Stomach (tissue), 4 donors: Measurements from ENCODE around the gene GOLGA6L2.

Experiments
- EP300 ChIP-seq: sonication (generic); formaldehyde crosslinking; IDR thresholded peaks from one replicate; pipeline ENCODE4 v1.6.1; 2017; ENCODE audit warnings: antibody characterized with exemption
- POLR2A ChIP-seq, 4 donors: fragments of 450-650 bp; IDR thresholded peaks; one replicate each; pipeline ENCODE4 v1.6.1; 2016; ENCODE audit warnings: antibody characterized with exemption in 4 of 4, control low read depth in 2 of 4, mild to moderate bottlenecking in 1 of 4, moderate library complexity in 1 of 4
- POLR2AphosphoS5 ChIP-seq, 3 donors: sonication (generic); formaldehyde crosslinking; IDR thresholded peaks; one replicate each; pipeline ENCODE4 v1.6.1; 2016; ENCODE audit warnings: antibody characterized with exemption in 3 of 3
- TF ChIP-seq, protein P1 (sequence below), 7 experiments: fragments of 450-650 bp in 4 of 7; fragments of 200-600 bp in 3 of 7; sonication (generic) in 3 of 7; IDR thresholded peaks; one replicate each; pipeline ENCODE4 v1.5.1; 2016 to 2019; ENCODE audit warnings: antibody characterized with exemption in 7 of 7, control low read depth in 2 of 7, mild to moderate bottlenecking in 1 of 7

DNA sequence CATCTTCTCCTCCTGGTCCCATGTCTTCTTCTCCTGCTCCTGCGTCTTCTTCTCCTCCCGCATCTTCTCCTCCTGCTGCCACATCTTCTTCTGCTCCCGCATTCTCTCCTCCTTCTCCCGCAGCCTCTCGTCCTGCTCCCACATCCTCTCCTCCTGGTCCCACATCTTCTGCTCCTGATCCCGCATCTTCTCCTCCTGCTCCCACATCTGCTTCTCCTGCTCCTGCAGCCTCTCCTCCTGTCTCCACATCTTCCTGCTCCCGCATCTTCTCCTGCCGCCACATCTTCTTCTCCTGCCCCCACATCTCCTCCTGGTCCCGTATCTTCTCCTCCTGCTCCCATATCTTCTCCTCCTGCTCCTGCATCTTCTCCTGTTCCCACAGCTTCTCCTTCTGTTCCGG, 6.4 kb downstream of the GOLGA6L2 start:
- TF ChIP-seq, protein P1, sequence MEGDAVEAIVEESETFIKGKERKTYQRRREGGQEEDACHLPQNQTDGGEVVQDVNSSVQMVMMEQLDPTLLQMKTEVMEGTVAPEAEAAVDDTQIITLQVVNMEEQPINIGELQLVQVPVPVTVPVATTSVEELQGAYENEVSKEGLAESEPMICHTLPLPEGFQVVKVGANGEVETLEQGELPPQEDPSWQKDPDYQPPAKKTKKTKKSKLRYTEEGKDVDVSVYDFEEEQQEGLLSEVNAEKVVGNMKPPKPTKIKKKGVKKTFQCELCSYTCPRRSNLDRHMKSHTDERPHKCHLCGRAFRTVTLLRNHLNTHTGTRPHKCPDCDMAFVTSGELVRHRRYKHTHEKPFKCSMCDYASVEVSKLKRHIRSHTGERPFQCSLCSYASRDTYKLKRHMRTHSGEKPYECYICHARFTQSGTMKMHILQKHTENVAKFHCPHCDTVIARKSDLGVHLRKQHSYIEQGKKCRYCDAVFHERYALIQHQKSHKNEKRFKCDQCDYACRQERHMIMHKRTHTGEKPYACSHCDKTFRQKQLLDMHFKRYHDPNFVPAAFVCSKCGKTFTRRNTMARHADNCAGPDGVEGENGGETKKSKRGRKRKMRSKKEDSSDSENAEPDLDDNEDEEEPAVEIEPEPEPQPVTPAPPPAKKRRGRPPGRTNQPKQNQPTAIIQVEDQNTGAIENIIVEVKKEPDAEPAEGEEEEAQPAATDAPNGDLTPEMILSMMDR (IDR thresholded peaks at IDR 0.05): no peak
- TF ChIP-seq POLR2A (IDR thresholded peaks at IDR 0.05): no peak
- TF ChIP-seq EP300: no peak
- no peak for TF ChIP-seq POLR2AphosphoS5 (IDR thresholded peaks at IDR 0.05)
